OCI-LY3 (cell line): ENCODE measurements around the gene EFNA5.

Source experiments
- H2AFZ ChIP-seq: fragments of 200-600, 300-600 bp; shearing (Covaris generic); 2 replicates; pipeline ENCODE4 v1.6.0; 2014; ENCODE audit warnings: antibody characterized with exemption, low read depth, low read length
- H3K27ac ChIP-seq: fragments of 200-600, 300-600 bp; sonication (generic); 2 replicates; pipeline ENCODE4 v1.5.1; 2014; ENCODE audit warnings: mild to moderate bottlenecking, low read length, moderate library complexity, mixed read lengths
- H3K27me3 ChIP-seq: fragments of 200-600, 300-600 bp; sonication (generic); 2 replicates; pipeline ENCODE4 v1.6.1; 2014; ENCODE audit warnings: low read depth, low read length, mixed read lengths
- H3K36me3 ChIP-seq: fragments of 200-600, 300-600 bp; sonication (generic); replicated peaks from 2 replicates; pipeline ENCODE3; 2014; ENCODE audit warnings: low read depth, low read length, mixed read lengths
- H3K4me1 ChIP-seq: fragments of 300-600, 200-600 bp; sonication (generic); 2 replicates; pipeline ENCODE4 v1.6.1; 2014; ENCODE audit warnings: low read length, mixed read lengths
- H3K4me2 ChIP-seq: fragments of 200-600, 300-600 bp; sonication (generic); 2 replicates; pipeline ENCODE4 v1.6.1; 2014; ENCODE audit warnings: low read length, mixed read lengths
- H3K4me3 ChIP-seq: fragments of 300-600, 200-600 bp; sonication (generic); 2 replicates; pipeline ENCODE4 v1.5.1; 2014; ENCODE audit warnings: antibody characterized with exemption, mild to moderate bottlenecking, low read length, moderate library complexity
- H3K79me2 ChIP-seq: fragments of 300-600, 200-600 bp; shearing (Covaris generic); 2 replicates; pipeline ENCODE4 v1.6.1; 2014; ENCODE audit warnings: mild to moderate bottlenecking, low read length, mixed read lengths
- H3K9ac ChIP-seq: fragments of 300-600, 200-600 bp; shearing (Covaris generic); 2 replicates; pipeline ENCODE4 v1.6.0; 2014; ENCODE audit warnings: mild to moderate bottlenecking, low read length, moderate library complexity
- H3K9me3 ChIP-seq: fragments of 200-600, 300-600 bp; shearing (Covaris generic); 2 replicates; pipeline ENCODE4 v1.6.1; 2014; ENCODE audit warnings: low read length, mixed read lengths; ENCODE audit not compliant: insufficient read depth
- H4K20me1 ChIP-seq: fragments of 200-600, 300-600 bp; sonication (generic); 2 replicates; pipeline ENCODE4 v1.6.1; 2016; ENCODE audit warnings: low read length, mixed read lengths; ENCODE audit not compliant: insufficient read depth
- EZH2phosphoT487 ChIP-seq: fragments of 200-600 bp; shearing (Covaris generic); IDR thresholded peaks from 2 replicates; pipeline ENCODE4 v1.6.1; 2018; ENCODE audit warnings: antibody characterized with exemption, mixed run types, low read depth
- TF ChIP-seq, protein P1 (sequence below): fragments of 200-600, 300-600 bp; sonication (generic); IDR thresholded peaks from 2 replicates; pipeline ENCODE4 v1.5.1; 2014; ENCODE audit warnings: antibody characterized with exemption, low read length, low read depth

Gene EFNA5

GRCh38 chr5:107414802-107415201 lies 255.9 kb downstream of the EFNA5 start:
- no peaks in the 10 kb centered on the region for H4K20me1 ChIP-seq
- H3K9me3 ChIP-seq: no peaks in the 10 kb centered on the region
- no peaks in the 10 kb centered on the region for H3K4me1 ChIP-seq
- no peak for TF ChIP-seq EZH2phosphoT487
- H3K27ac ChIP-seq: no peak overlapping the region
- H2AFZ ChIP-seq: no peak overlapping the region
- H3K4me3 ChIP-seq: no peak overlapping the region
- no peak overlapping the region for H3K4me2 ChIP-seq
- H3K9ac ChIP-seq: no peak overlapping the region
- H3K79me2 ChIP-seq: no peaks in the 10 kb centered on the region
- no peaks in the 10 kb centered on the region for H3K36me3 ChIP-seq
- no peaks in the 10 kb centered on the region for H3K27me3 ChIP-seq

GRCh38 chr5:107413754-107414153 lies 257.0 kb downstream of the EFNA5 start:
- Histone ChIP-seq H3K27ac (no peak overlapping the region), H3K79me2 (no peaks in the 10 kb centered on the region), H3K9me3 (no peaks in the 10 kb centered on the region), H3K4me1 (no peaks in the 10 kb centered on the region), H3K27me3 (no peaks in the 10 kb centered on the region), H4K20me1 (no peaks in the 10 kb centered on the region), H2AFZ (no peak overlapping the region), H3K4me2 (no peak overlapping the region), H3K36me3 (no peaks in the 10 kb centered on the region), H3K9ac (no peak overlapping the region), H3K4me3 (no peak overlapping the region)
- TF ChIP-seq, protein P1, sequence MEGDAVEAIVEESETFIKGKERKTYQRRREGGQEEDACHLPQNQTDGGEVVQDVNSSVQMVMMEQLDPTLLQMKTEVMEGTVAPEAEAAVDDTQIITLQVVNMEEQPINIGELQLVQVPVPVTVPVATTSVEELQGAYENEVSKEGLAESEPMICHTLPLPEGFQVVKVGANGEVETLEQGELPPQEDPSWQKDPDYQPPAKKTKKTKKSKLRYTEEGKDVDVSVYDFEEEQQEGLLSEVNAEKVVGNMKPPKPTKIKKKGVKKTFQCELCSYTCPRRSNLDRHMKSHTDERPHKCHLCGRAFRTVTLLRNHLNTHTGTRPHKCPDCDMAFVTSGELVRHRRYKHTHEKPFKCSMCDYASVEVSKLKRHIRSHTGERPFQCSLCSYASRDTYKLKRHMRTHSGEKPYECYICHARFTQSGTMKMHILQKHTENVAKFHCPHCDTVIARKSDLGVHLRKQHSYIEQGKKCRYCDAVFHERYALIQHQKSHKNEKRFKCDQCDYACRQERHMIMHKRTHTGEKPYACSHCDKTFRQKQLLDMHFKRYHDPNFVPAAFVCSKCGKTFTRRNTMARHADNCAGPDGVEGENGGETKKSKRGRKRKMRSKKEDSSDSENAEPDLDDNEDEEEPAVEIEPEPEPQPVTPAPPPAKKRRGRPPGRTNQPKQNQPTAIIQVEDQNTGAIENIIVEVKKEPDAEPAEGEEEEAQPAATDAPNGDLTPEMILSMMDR: no peak
- no peak for TF ChIP-seq EZH2phosphoT487

GRCh38 chr5:107408564-107408963 lies 262.2 kb downstream of the EFNA5 start:
- Histone ChIP-seq H2AFZ (no peak overlapping the region), H3K79me2 (no peaks in the 10 kb centered on the region), H3K27me3 (no peaks in the 10 kb centered on the region), H3K27ac (no peak overlapping the region), H3K4me3 (no peak overlapping the region), H3K36me3 (no peaks in the 10 kb centered on the region), H3K9me3 (no peaks in the 10 kb centered on the region), H4K20me1 (no peaks in the 10 kb centered on the region), H3K9ac (no peak overlapping the region), H3K4me1 (no peaks in the 10 kb centered on the region), H3K4me2 (no peak overlapping the region)
- TF ChIP-seq, protein P1: no peak
- TF ChIP-seq EZH2phosphoT487: no peak

DNA sequence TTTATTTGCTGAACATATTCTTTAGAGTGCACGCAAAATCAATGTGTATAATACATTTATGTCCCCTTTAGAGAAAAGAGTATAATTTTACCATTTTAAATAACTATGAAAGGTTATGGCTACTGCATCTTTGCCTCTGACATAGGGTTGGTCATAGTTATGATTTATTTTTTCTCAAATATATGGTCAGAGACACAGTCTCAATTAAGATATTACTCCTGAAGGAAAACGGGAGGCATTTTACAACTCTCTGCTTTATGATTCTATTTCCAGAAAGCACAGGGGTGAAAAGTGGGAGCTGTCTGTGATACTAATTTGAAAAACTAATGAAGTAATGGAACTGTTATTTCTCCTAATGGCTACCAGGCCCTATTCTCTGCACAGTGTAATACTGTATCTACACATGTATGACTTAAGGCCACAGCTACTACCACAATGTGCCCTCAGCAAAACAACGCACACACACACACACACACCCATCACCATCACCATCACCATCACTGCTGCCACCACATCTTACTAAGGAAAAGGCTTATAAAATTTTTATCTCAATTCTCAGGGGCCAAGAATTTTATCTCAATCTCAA lies 262.9 kb downstream of the EFNA5 start:
- Histone ChIP-seq H3K36me3 (no peaks in the 10 kb centered on the region), H3K4me1 (no peaks in the 10 kb centered on the region), H3K79me2 (no peaks in the 10 kb centered on the region), H3K27ac (no peak overlapping the region), H3K9me3 (no peaks in the 10 kb centered on the region), H3K4me3 (no peak overlapping the region), H3K4me2 (no peak overlapping the region), H3K9ac (no peak overlapping the region), H2AFZ (no peak overlapping the region), H4K20me1 (no peaks in the 10 kb centered on the region), H3K27me3 (no peaks in the 10 kb centered on the region)
- TF ChIP-seq EZH2phosphoT487: no peak

GRCh38 chr5:107404595-107405374 lies 266.0 kb downstream of the EFNA5 start:
- Histone ChIP-seq H3K36me3 (no peaks in the 10 kb centered on the region), H3K27me3 (peaks cover 15% of the 10 kb centered on the region), H3K9ac (no peak overlapping the region), H3K27ac (no peak overlapping the region), H3K4me1 (peaks cover 8% of the 10 kb centered on the region), H3K9me3 (no peaks in the 10 kb centered on the region), H3K4me3 (no peak overlapping the region), H4K20me1 (no peaks in the 10 kb centered on the region), H3K79me2 (no peaks in the 10 kb centered on the region), H3K4me2 (no peak overlapping the region), H2AFZ (no peak overlapping the region)
- no peak for TF ChIP-seq EZH2phosphoT487
- TF ChIP-seq, protein P1: no peak
